ENCODE measurements around the gene SLC22A24. TPM values are rescaled to one million over a fixed set of nuclear protein-coding genes. Genes with fewer than 3 reads are reported as not detected.
"Not testable (repeated sequence)": the region's sequence is repeated elsewhere in the genome, so short reads cannot be mapped to it uniquely, and the experiment has no call there.

Gene SLC22A24, protein sequence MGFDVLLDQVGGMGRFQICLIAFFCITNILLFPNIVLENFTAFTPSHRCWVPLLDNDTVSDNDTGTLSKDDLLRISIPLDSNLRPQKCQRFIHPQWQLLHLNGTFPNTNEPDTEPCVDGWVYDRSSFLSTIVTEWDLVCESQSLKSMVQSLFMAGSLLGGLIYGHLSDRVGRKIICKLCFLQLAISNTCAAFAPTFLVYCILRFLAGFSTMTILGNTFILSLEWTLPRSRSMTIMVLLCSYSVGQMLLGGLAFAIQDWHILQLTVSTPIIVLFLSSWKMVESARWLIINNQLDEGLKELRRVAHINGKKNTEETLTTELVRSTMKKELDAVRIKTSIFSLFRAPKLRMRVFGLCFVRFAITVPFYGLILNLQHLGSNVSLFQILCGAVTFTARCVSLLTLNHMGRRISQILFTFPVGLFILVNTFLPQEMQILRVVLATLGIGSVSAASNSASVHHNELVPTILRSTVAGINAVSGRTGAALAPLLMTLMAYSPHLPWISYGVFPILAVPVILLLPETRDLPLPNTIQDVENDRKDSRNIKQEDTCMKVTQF
- under 1 TPM; 0.31 to 0.97 (median 0.69) TPM for polyA plus RNA-seq (ENCODE audit: insufficient read length in 3 of 3)

DNA sequence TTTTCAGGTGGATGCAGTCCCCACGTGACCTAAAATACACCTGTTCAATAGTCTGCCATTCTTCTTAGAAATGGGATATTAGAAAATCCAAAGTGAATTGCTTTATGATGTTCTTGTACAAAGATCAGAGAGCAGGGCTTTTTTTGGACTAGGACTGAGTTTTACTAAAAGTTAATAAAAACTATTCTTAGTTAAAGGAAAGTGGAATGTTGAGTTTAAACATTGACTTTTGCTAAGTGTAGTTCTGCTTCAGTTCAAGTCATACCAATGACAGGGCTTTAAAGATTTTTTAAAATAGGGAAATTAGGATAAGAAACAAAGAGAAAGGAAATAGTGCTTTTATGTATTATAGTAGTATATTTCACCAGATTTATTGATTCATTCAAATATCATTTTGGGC, at the start of gene SLC22A24:
TSS of gene SLC22A24 (minus strand) at position 101 of the 400 bp plus-strand sequence. CDS start 442 bp downstream, outside the sequence.
- no peak for DNase-seq (ENCODE audit: low read depth in 3 of 3, low spot score in 2 of 3)

GRCh38 chr11:63180536-63180935, 36.5 kb upstream of the SLC22A24 start:
- DNase-seq (ENCODE audit: low read depth in 3 of 3, low spot score in 2 of 3): no peak

- no peak for DNase-seq (ENCODE audit: low read depth in 3 of 3, low spot score in 2 of 3)
Observed at GRCh38 chr11:63179432-63180041, 35.5 kb upstream of the SLC22A24 start.

- no peak for DNase-seq (ENCODE audit: low read depth in 3 of 3, low spot score in 2 of 3)
Observed at GRCh38 chr11:63177872-63178271, 33.9 kb upstream of the SLC22A24 start.

- no peak for DNase-seq (ENCODE audit: low read depth in 3 of 3, low spot score in 2 of 3)
Observed at GRCh38 chr11:63165706-63166310, 21.8 kb upstream of the SLC22A24 start.

DNA sequence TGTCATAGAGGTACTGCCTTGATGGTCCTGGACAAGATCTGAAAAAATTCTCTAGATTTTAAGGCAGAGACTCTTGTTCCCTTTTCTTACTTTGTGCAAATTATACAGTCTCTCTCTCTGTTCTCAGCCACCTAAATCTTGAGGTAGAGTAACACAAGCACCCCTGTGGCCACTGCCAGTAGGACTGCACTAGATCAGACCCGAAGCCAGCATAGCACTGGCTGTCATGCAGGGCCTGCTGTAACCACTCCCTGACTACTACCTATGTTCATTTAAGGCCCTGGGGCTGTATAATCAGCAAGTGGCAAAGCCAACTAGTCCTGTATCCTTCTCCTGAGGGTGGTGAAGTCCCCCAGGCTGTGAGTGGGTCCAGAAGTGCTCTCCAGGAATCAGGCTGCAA, 11.8 kb upstream of the SLC22A24 start:
- DNase-seq (ENCODE audit: low read depth in 3 of 3, low spot score in 2 of 3): no peak

DNA sequence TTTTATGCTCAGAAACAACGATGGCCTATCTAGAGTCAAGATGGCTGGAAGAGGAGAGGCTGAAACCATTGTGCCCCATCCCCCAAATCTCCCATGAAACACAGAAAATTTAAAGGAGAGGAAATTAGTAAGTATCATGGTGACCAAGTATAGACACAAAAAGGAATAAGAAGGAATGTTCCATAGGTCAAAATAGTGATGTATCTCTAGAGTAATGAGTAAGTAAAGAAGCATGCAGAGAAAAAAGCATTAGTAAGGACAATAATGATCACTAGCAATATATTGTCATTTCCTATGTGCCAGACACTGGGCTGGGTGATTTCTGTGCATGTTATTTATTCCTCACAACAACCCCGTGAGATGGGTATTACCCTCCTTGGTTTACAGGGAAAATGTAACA, 2.6 kb upstream of the SLC22A24 start:
- no peak for DNase-seq (ENCODE audit: low read depth in 3 of 3, low spot score in 2 of 3)

- DNase-seq (ENCODE audit: low read depth in 3 of 3, low spot score in 2 of 3): no peak
Observed at GRCh38 chr11:63142459-63142858, 1.6 kb downstream of the SLC22A24 start.

- no peak for DNase-seq (ENCODE audit: low read depth in 3 of 3, low spot score in 2 of 3)
Observed at GRCh38 chr11:63132985-63133775, 10.8 kb downstream of the SLC22A24 start.

GRCh38 chr11:63099555-63099954, 44.5 kb downstream of the SLC22A24 start:
- DNase-seq (ENCODE audit: low read depth in 3 of 3, low spot score in 2 of 3): no peak

DNA sequence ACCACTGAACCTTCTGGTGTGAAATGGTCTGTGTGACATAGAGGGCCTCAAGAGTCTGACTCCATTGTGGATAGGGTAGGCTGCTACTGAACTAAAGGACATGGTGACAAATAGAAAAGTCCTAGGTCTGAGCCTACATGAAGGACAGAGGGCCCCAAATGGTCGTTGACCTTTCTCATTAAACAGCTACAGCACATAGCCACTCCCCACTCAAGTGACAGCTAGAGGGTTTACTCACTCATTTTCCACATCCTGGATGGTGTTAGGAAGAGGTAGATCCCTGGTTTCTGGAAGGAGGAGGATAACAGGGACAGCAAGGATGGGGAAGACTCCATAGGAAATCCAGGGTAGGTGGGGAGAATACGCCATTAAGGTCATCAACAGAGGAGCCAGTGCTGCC, 63.3 kb downstream of the SLC22A24 start:
- no peak for DNase-seq (ENCODE audit: low read depth in 3 of 3, low spot score in 2 of 3)

- not testable (repeated sequence) for DNase-seq (ENCODE audit: low read depth in 3 of 3, low spot score in 2 of 3)
Observed at GRCh38 chr11:63046203-63046602, 97.8 kb downstream of the SLC22A24 start.

- no peak for DNase-seq (ENCODE audit: low read depth in 3 of 3, low spot score in 2 of 3)
Observed at GRCh38 chr11:63042596-63042995, 101.4 kb downstream of the SLC22A24 start.

- no peak for DNase-seq (ENCODE audit: low read depth in 3 of 3, low spot score in 2 of 3)
Observed at GRCh38 chr11:63032457-63032856, 111.6 kb downstream of the SLC22A24 start.

Other genes with a start within 250 kb of the SLC22A24 start
- gene CHRM1, start 222.9 kb downstream of the SLC22A24 start, polyA plus RNA-seq (ENCODE audit: insufficient read length in 3 of 3): under 1 TPM in 2 of 3 donors, not detected in 1; 0.04 to 0.15 TPM
- 10 to 100 TPM; 18.8 to 34.7 (median 31.3) TPM for gene SLC22A6, start 159.3 kb downstream of the SLC22A24 start, polyA plus RNA-seq (ENCODE audit: insufficient read length in 3 of 3)
- 10 to 100 TPM; 29.0 to 48.6 (median 48.1) TPM for gene SLC22A8, start 128.4 kb downstream of the SLC22A24 start, polyA plus RNA-seq (ENCODE audit: insufficient read length in 3 of 3)
- not detected for gene SLC22A25, start 99.4 kb upstream of the SLC22A24 start, polyA plus RNA-seq (ENCODE audit: insufficient read length in 3 of 3)
- not detected for gene SLC22A9, start 225.6 kb upstream of the SLC22A24 start, polyA plus RNA-seq (ENCODE audit: insufficient read length in 3 of 3)

Measured in right renal cortex interstitium (tissue), 3 donors.